ENCODE results near the gene MYOF. TPM values are rescaled to one million over a fixed set of nuclear protein-coding genes. Genes with fewer than 3 reads are reported as not detected.

The MYOF gene
- polyA plus RNA-seq, 1 of the 3 experiments (the other 2 are of a cell fraction) = 103 TPM

DNA sequence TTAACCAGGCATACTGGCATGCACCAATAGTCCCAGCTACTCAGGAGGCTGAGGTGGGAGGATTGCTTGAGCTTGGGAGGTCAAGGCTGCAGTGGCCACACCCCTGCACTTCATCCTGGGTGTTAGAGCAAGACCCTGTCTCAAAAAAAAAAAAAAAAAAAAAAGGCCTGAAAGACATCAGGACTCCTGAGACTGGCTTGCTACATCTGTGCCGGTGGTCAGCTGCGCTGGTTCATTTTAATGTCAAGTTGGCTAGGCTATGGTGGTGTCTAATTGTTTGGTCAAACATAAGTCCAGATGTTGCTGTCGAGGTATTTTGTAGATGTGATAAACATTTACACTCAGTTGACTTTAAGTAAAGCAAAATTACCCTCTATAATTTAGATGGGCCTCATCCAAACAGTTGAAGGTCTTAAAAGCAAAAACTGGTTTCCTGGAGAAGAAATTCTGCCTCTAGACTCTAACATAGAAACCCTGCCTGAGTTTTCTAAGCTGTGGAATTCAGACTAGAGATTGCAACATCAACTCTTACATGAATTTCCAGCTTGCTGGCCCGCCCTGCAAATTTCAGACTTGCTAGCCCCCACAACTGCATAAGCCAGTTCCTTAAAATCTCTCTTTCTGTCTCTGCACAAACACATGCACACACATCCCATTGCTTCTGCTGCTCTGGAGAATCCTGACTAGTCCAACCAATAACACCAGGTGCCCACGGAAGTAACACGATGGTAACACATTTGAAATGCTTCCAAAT is 18.2 kb downstream of the MYOF start:
- peaks cover 82% of the 10 kb centered on the region for H3K79me2 ChIP-seq (ENCODE audit: insufficient read depth)
- no peak overlapping the region for H2AFZ ChIP-seq (ENCODE audit: low read depth)
- H3K27ac ChIP-seq (ENCODE audit: low read depth in 2 of 2, low read length in 1 of 2) = peak overlapping the region; percentile 2 to 99; a peak in 3 of 4 replicates
- H3K27me3 ChIP-seq (ENCODE audit: insufficient read depth) = no peaks in the 10 kb centered on the region
- no peaks in the 10 kb centered on the region for H3K9me2 ChIP-seq
- H3K9ac ChIP-seq = peak overlapping the region; percentile 27; the same call in 1 of the 2 replicates
- peak overlapping the region; percentile 43; the same call in 1 of the 2 replicates for H3K4me2 ChIP-seq
- ChIA-PET CTCF (interaction anchor here (1.1 to 2.8 kb wide), 3 partner anchors 19 to 88 kb away, joined by 3 to 15 read pairs (median 10); partner anchors contain the start of gene MYOF), POLR2A (no interaction called here)
- no peaks in the 10 kb centered on the region for H3K9me3 ChIP-seq
- peaks cover 75% of the 10 kb centered on the region for H3F3A ChIP-seq (replicated peaks; ENCODE audit: insufficient read depth)
- H3K4me3 ChIP-seq (ENCODE audit: low read depth in 2 of 2, low read length in 1 of 2) = no peak overlapping the region
- H4K20me1 ChIP-seq (ENCODE audit: insufficient read depth) = no peaks in the 10 kb centered on the region
- H3K36me3 ChIP-seq (replicated peaks in 1 of 2; ENCODE audit: control insufficient read depth in 1 of 2, insufficient read depth in 2 of 2, low read length in 1 of 2) = peaks cover 0 to 14% of the 10 kb centered on the region in 2 experiments
- WGBS (ENCODE audit: low lambda C conversion rate) = 71% methylated on average over 6 of the region's 6 CpGs
- TF ChIP-seq EP300 (IDR thresholded peaks at IDR 0.05; ENCODE audit: borderline replicate concordance in 1 of 2, low read depth in 1 of 2, low read length in 1 of 2) (no peak), EZH2phosphoT487 (IDR thresholded peaks at IDR 0.05; ENCODE audit: borderline replicate concordance, low read depth) (no peak), RCOR1 (IDR thresholded peaks at IDR 0.05; ENCODE audit: low read length) (no peak), SMC3 (IDR thresholded peaks at IDR 0.05; ENCODE audit: low read depth, low read length) (no peak), PBX3 (IDR thresholded peaks at IDR 0.05) (no peak), RAD21 (IDR thresholded peaks at IDR 0.05; ENCODE audit: low read length) (no peak), NRF1 (IDR thresholded peaks at IDR 0.05; ENCODE audit: low read depth, low read length) (no peak), TCF12 (IDR thresholded peaks at IDR 0.05) (no peak), JUND (IDR thresholded peaks at IDR 0.05) (no peak)
- no peak for DNase-seq
- H3K4me1 ChIP-seq (ENCODE audit: control insufficient read depth in 1 of 2, insufficient read depth in 2 of 2, low read depth in 1 of 2, low read length in 1 of 2) = peaks cover 14 to 60% of the 10 kb centered on the region in 2 experiments; a peak in 3 of 4 replicates

DNA sequence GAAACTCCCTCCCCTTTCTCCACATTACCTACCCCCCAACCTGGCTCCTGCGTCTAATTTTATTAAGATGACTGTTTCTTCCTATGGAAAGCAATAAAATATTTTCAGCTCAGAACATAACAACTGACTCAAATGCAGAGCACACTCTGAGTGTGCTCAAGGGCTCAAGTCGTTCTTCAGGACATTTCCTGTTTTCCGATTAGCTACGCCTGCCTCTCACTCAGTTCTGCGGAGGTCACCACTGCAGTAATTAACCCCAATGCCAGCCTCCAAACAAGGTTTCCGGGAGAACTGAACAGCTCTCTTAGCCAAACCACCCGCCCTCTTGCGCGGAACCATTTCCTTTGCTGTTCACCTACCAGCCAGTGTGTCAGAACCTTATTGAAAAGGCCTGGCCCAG is 19.3 kb downstream of the MYOF start:
- Histone ChIP-seq H3K4me1 (ENCODE audit: control insufficient read depth in 1 of 2, insufficient read depth in 2 of 2, low read depth in 1 of 2, low read length in 1 of 2) (peaks cover 14 to 59% of the 10 kb centered on the region in 2 experiments; a peak in 3 of 4 replicates), H2AFZ (ENCODE audit: low read depth) (no peak overlapping the region), H3K4me2 (peak overlapping the region; percentile 37; the same call in 1 of the 2 replicates), H3K9me3 (no peaks in the 10 kb centered on the region), H3K27me3 (ENCODE audit: insufficient read depth) (no peaks in the 10 kb centered on the region), H3K36me3 (replicated peaks in 1 of 2; ENCODE audit: control insufficient read depth in 1 of 2, insufficient read depth in 2 of 2, low read length in 1 of 2) (peaks cover 0 to 11% of the 10 kb centered on the region in 2 experiments), H3F3A (replicated peaks; ENCODE audit: insufficient read depth) (peaks cover 73% of the 10 kb centered on the region), H4K20me1 (ENCODE audit: insufficient read depth) (no peaks in the 10 kb centered on the region), H3K9me2 (no peaks in the 10 kb centered on the region), H3K27ac (ENCODE audit: low read depth in 2 of 2, low read length in 1 of 2) (peak overlapping the region; percentile 67 to 99; a peak in 3 of 4 replicates), H3K9ac (peak overlapping the region; percentile 66), H3K79me2 (ENCODE audit: insufficient read depth) (peaks cover 84% of the 10 kb centered on the region), H3K4me3 (ENCODE audit: low read depth in 2 of 2, low read length in 1 of 2) (no peak overlapping the region)
- POLR2A ChIA-PET = no interaction called here
- TF ChIP-seq RXRA (IDR thresholded peaks at IDR 0.05; ENCODE audit: borderline replicate concordance, low read depth) (peak; percentile 38; the same call in 1 of the 2 replicates), SIN3A (IDR thresholded peaks at IDR 0.05; ENCODE audit: borderline replicate concordance, low read depth, low read length) (no peak), PBX3 (IDR thresholded peaks at IDR 0.05) (peak; percentile 80), FOSL2 (IDR thresholded peaks at IDR 0.05; ENCODE audit: borderline replicate concordance, low read depth) (peak; percentile 16; the same call in 1 of the 2 replicates), CHD2 (IDR thresholded peaks at IDR 0.05; ENCODE audit: low read length, partially characterized antibody) (no peak), JUND (IDR thresholded peaks at IDR 0.05) (peak; percentile 55), NFIC (IDR thresholded peaks at IDR 0.05; ENCODE audit: borderline replicate concordance) (peak; percentile 41; the same call in 1 of the 2 replicates), TCF12 (IDR thresholded peaks at IDR 0.05) (peak; percentile 46), GATA2 (CRISPR knock-in tag; IDR thresholded peaks at IDR 0.05) (no peak), TEAD4 (IDR thresholded peaks at IDR 0.05; ENCODE audit: borderline replicate concordance, insufficient read depth) (peak; percentile 18; the same call in 1 of the 2 replicates)
- TF ChIP-seq, protein P1, sequence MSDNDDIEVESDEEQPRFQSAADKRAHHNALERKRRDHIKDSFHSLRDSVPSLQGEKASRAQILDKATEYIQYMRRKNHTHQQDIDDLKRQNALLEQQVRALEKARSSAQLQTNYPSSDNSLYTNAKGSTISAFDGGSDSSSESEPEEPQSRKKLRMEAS (IDR thresholded peaks at IDR 0.05; ENCODE audit: low read depth) = peak; percentile 16; the same call in 1 of the 2 replicates
- DNase-seq = no peak
- CTCF ChIA-PET = interaction anchor here (1.1 to 2.8 kb wide), 3 partner anchors 19 to 87 kb away, joined by 3 to 15 read pairs (median 11); partner anchors contain the start of gene MYOF
- WGBS (ENCODE audit: low lambda C conversion rate) = 26% methylated on average over 9 of the region's 9 CpGs

All from SK-N-SH (cell line).